Hematopoietic multipotent progenitor cell (in vitro differentiated cells): ENCODE data around the gene PSME2. TPM values are rescaled to one million over a fixed set of nuclear protein-coding genes. Genes with fewer than 3 reads are reported as not detected.
A peak's percentile ranks its signal among the peaks of the same experiment; 100 is the strongest.

Experiments
- DNase-seq, 3 donors: peaks; one replicate each; pipeline ENCODE4 v3.0.0-alpha.2; 2011 to 2015; ENCODE audit warnings: low read depth in 2 of 3, low spot score in 2 of 3
- total RNA-seq: library from RNA; depleted of rRNA; stranded (reverse); fragments of >200 nt; gene quantifications from one replicate; pipeline ENCODE4 v1.2.3, GENCODE V29; 2012

The PSME2 gene
- total RNA-seq, 1 donor: 38.0 TPM

DNA sequence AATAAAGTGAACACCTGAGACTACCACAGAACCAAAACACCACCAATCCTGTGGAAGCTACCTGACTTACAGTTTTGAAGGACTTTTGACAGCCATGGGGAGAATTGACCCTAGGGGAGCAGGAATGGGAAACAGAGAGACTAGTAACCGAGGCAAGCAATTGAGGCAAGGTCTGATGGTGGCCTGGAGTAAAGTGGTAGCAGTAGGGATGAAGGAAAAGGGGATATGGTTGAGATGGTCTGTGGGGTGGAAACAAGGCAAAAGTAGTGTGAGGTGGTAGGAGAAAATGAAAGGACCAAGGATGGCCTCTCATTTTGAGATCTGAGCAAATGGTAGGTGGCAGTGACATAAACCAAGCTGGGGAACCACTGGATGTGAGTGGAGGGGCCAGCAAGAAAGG is 10.4 kb upstream of the PSME2 start:
- no peak for DNase-seq

DNA sequence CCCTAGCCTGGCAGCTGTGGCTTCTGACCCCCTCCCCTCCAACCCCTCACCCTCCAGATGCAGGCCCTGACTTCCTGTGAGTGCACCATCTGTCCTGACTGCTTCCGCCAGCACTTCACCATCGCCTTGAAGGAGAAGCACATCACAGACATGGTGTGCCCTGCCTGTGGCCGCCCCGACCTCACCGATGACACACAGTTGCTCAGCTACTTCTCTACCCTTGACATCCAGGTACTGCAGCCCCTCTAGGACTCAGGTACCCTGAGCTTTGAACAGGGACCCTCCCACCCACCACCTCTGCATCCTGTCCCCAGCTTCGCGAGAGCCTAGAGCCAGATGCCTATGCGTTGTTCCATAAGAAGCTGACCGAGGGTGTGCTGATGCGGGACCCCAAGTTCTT is 8.7 kb upstream of the PSME2 start:
- DNase-seq: no peak

DNA sequence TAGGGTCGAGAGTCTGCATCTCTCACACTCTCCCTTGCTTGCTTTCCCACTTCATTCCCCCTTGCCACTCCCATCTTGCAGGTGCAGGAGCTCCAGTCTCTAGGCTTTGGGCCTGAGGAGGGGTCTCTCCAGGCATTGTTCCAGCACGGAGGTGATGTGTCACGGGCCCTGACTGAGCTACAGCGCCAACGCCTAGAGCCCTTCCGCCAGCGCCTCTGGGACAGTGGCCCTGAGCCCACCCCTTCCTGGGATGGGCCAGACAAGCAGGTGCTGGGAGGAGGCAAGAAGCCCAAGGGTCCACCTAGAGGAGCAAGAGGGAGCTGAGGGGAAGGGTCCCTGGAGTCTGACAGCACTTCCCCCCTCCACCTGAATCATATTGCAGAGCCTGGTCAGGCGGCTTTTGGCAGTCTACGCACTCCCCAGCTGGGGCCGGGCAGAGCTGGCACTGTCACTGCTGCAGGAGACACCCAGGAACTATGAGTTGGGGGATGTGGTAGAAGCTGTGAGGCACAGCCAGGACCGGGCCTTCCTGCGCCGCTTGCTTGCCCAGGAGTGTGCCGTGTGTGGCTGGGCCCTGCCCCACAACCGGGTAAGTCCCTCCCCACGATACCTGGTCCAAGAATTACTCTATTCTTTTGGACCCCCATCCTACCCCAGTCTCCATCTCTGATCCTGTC is 5.1 kb upstream of the PSME2 start:
- no peak for DNase-seq

DNA sequence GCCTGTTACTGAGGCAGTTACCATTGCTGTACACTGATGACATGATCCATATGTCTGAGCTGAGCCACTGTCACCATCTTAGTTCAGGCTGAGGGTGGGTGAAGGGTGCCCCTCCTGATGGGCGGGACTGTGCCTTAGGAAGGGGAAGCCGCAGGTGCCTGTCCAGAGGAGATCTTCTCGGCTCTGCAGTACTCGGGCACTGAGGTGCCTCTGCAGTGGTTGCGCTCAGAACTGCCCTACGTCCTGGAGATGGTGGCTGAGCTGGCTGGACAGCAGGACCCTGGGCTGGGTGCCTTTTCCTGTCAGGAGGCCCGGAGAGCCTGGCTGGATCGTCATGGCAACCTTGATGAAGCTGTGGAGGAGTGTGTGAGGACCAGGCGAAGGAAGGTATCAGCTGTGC is 4.6 kb upstream of the PSME2 start:
- DNase-seq: no peak

DNA sequence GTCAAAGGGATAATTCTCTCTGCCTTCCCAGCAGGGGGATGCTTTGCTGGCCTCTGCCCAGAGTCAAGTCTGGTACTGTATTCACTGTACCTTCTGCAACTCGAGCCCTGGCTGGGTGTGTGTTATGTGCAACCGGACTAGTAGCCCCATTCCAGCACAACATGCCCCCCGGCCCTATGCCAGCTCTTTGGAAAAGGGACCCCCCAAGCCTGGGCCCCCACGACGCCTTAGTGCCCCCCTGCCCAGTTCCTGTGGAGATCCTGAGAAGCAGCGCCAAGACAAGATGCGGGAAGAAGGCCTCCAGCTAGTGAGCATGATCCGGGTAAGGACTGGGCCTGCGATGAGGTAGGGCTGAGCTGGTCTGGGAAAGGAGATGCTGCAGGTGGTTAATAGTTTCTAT is 4.2 kb upstream of the PSME2 start:
- no peak for DNase-seq

DNA sequence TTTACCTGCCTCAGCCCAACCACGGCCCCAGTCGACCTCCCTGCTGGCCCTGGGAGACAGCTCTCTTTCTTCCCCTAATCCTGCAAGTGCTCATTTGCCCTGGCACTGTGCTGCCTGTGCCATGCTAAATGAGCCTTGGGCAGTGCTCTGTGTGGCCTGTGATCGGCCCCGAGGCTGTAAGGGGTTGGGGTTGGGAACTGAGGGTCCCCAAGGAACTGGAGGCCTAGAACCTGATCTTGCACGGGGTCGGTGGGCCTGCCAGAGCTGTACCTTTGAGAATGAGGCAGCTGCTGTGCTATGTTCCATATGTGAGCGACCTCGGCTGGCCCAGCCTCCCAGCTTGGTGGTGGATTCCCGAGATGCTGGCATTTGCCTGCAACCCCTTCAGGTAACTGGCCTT is 3.7 kb upstream of the PSME2 start:
- DNase-seq: no peak

DNA sequence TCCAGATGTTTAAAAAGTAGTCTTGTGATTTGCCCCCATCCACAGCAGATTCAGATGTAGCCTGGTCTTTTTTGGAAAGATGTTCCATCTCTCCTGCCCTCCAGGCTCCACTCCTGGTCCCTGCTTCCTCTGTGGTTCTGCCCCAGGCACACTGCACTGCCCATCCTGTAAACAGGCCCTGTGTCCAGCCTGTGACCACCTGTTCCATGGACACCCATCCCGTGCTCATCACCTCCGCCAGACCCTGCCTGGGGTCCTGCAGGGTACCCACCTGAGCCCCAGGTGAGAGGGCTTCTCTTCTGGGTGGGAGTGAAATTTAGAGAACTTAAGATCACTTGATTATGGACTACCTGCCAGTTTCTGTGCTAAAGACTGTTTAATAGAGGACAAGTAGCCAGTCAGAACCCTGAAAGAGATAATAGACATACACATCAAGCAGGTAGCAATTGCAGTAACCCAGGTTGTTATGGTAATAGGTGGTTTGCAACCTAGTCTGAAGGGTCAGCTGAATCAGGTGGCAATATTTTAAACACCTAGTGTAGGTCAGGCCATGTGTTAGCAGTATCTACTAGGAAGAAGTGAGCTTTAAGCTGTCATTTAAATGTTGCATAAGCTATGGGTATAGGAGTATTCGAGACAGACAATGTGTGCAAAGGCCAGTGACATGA is 3.0 kb upstream of the PSME2 start:
- no peak for DNase-seq

DNA sequence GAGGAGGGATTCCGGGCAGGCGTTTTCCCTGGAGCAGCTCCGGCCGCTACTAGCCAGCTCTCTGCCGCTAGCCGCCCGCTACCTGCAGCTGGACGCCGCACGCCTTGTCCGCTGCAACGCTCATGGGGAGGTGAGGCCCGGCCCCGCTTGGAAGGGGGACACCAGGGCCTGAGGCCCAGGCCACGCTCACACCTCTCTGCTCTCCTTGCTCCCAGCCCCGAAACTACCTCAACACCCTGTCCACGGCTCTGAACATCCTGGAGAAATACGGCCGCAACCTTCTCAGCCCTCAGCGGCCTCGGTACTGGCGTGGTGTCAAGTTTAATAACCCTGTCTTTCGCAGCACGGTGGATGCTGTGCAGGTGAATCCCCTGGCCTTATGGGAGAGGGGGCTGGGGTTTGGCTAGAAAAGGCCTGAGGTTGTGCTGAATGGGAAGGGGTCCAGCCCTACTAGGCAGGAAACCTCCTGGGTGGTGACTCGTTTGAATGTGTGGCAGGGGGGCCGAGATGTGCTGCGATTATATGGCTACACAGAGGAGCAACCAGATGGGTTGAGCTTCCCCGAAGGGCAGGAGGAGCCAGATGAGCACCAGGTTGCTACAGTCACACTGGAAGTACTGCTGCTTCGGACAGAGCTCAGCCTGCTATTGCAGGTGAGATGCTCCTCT is 1.5 kb upstream of the PSME2 start:
- DNase-seq: no peak

DNA sequence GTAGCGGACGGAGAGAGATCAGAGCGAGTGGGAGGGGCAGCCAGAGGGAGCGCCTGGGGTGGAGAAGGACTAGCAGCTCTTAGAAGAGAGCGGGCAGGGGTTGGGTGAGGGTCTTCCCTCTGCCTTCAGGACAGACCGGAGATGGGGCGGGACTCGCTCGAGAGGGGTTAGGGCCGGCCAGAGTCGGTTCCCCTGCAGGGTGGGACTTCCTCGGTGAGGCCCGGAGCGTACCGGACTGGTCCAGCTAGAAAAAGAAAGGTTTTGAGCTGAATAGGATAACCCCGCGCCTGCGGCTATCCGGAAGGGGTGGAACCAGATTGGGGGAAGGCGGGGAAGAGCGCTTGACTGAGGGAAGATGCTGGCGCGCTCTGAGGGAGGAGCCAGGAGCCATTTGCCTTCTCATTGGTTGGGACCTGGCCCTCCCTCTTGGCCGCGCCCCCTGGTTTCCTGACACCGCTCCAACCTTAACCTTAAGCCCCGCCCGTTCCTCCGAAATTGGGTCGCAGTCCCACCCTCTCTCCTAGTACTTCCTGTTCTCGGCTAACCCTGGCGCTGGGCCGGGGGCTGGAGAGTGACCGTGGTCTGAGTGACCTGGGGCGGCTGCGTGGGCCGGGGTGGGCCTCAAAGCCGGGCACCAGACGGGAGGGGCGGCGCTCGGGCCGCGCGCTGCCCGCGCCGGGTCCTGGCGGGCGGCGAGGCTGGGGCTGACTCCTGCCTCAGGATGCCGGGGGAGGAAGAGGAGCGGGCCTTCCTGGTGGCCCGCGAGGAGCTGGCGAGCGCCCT is 759 bp upstream of the PSME2 start, which contains the start of gene RNF31:
Gene RNF31, plus strand, starts transcription at position 521 of the 783 bp plus-strand sequence. Its CDS starts 201 bp downstream, at position 722.
- peak; percentile 86 to 99 (median 99) for DNase-seq

DNA sequence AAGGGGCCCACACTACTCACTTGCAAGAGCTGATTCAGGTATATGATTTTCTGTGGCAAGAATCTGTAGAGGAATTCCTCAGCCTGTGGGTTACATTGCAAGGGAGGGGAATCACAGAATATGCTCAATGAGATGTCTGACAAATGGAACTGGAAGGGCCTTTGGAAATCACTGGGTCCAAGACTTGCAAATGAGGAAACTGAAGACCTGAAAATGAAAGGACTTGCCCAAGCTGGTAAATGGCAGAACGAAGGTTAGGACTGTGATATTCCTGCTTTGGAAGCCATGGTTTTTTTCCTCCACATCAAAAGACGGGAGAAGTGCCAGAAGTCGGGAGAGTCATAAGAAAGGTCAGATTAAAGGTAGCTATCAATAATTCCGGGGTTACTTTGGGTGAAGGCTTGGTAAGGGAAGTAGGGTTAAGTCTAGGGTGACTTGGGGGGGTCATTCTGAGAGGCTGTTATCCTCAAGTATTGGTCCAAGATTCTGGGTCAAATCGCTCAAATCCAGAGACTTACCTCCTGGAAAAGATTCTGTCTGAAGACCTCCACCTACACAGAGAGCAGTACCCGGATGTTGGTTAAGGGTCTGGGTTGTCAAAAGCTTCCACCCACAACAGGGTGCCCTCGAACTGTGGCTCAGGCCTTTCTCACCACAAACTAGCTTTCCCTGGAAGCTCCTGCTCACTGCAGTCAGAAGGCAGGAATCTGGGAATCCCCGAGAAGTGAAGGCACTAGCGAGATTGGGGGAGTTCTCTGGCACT is 539 bp downstream of the PSME2 start:
- DNase-seq: no peak

DNA sequence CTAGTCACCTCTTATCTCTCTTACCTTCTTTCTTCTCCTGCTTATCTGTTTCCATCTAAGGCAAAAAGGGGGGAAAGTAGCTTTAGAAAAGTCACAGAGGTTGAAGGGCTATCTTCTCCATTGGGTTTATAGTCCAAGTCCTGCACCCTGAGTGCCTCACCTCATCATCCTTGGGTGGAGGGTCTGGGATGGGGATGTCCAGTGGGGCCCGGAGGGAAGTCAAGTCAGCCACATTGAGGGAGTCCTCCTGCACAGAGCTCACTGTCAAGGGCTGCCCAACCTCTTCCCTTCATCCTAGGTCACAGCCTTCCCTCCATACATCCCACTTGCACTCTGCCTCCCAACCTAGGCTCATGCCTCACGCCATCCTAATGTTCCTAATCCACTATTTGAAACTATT is 1.2 kb downstream of the PSME2 start:
- DNase-seq: no peak

DNA sequence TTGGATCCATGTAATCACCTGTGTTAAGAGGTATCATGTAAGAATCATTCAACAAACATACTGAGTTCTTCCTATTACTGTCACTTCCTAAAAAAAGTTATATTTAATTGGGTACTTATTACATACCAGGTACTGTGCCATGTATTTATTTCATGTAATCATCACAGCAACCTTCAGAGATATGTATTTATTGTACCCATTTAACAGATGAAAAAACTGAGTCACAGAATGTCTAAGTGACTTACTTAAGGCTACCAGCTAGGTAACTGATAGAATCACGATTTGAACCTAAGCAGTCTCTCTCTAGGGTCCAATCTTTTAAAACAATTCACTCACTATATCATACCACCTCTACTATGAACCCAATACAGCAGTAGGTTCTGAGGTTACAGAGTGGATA is 2.0 kb downstream of the PSME2 start:
- DNase-seq: no peak

DNA sequence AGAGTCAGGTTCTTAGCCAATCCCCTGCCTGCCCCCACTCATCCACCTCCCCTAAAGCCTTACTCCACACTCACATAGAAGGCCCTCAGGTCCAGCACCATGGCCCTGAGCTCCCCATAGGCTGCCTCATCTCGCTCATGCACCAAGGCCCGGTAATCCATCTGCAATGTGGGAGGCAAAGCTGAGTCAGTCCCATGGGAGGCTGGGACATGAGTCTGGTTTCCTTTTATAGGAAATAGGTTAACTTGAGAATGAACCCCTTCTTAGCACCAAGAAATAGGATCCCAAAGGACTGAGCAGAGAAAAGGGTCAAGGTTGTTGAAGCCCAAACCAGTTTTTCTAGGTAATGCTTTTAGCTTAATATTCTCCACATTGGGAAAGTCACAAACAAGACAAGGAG is 2.9 kb downstream of the PSME2 start:
- no peak for DNase-seq

DNA sequence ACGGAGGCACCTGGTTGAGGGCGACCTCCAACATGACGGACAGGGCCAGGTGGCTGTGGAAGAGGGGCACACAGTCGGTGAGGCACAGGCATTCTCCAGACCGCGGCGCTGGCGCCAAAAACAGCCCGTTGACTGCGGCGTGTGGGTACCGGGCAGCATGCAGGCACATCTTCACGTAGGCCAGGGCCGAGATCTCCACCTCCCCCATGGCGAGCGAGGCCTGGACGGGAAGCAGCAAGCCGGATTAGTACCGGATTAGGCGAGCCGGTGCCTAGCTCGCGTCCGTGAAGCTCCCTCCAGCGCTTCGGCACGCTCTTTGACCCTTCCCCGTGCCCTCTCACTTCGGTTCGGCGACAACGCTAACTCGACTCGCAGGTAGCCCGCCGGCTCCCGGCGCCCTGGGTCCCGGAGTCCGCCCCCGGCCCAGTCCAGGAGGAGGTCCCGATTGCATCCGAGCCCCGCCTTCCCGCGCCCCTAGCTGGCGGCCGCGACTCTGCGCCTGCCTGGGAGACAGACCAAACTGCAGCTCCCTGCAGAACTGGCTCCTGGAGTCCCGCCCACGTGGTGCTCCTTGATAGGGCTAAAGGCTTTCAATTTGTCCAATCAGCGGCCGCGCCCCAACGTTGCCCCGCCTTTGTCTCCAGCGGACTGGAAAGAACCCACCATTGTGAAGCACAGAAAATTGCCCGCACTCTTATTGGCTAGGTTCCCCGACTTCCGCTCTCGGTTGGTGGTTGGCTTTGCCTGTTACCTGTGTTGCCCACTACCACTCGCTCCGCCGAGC is 5.1 kb downstream of the PSME2 start, which contains the start of gene EMC9:
Gene EMC9, minus strand, starts transcription at position 495 of the 784 bp plus-strand sequence. Its CDS starts 287 bp downstream, at position 208.
- DNase-seq: peak; percentile 97 to 100 (median 99)

DNA sequence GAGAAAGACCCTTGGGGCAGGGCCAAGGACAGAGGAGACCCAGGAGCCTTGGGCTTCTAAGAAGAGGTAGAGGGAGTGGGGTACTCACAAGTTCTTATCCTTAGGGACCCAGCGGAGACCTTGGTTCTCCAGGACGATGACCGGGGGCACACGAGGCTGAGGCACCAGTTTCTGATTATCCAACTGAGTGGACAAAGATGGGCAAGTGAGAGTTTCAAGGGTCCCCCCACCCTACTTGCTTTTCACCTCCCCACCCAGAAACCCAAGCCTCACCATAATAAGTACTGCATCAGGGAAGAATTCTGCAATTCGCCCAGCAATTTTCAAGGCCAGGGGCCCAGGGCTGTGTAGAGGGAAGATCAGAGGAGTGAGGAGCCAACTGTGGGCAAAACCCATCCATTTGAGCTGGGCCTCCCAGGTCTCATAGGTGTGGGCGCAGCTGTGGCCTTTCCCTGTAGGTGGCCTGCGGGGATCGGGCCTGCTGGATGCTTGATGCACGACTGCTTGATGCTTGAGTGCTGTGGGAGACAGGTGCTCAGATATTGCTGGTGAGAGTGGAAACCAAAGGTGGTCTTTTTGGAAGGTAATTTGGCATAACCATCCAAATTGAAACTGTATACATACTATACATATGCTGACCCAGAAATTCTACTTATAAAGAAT is 7.0 kb downstream of the PSME2 start:
- no peak for DNase-seq

DNA sequence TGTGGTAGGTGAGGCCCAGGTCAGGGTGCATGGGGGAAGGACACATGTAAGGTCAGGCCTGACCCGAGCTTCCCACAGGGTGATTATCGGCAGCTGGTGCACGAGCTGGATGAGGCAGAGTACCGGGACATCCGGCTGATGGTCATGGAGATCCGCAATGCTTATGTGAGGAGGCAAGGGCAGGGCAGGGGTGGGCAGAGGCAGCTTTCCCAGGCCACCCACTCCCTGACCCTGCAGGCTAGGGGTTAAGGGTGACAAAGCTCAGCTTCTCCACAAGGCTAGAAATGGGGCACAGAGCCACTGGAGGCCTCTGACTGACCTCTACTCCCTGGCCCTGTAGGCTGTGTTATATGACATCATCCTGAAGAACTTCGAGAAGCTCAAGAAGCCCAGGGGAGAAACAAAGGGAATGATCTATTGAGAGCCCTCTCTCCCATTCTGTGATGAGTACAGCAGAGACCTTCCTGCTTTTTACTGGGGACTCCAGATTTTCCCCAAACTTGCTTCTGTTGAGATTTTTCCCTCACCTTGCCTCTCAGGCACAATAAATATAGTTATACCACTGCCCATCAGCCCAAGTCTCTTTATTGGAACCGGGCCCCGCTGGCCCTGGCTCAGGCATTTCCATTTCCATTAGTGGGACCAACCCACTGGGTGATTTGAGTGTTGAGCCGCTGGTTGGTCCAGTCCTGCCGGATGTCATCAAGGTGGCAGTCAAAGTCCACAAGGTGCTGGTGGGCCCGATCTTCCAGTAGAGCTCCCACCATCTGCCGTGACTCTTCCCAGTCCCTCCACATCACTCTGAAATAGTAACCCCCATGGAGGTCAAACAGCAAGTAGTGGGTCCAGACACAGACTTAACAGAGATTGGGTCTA is 7.8 kb downstream of the PSME2 start:
- DNase-seq: no peak

DNA sequence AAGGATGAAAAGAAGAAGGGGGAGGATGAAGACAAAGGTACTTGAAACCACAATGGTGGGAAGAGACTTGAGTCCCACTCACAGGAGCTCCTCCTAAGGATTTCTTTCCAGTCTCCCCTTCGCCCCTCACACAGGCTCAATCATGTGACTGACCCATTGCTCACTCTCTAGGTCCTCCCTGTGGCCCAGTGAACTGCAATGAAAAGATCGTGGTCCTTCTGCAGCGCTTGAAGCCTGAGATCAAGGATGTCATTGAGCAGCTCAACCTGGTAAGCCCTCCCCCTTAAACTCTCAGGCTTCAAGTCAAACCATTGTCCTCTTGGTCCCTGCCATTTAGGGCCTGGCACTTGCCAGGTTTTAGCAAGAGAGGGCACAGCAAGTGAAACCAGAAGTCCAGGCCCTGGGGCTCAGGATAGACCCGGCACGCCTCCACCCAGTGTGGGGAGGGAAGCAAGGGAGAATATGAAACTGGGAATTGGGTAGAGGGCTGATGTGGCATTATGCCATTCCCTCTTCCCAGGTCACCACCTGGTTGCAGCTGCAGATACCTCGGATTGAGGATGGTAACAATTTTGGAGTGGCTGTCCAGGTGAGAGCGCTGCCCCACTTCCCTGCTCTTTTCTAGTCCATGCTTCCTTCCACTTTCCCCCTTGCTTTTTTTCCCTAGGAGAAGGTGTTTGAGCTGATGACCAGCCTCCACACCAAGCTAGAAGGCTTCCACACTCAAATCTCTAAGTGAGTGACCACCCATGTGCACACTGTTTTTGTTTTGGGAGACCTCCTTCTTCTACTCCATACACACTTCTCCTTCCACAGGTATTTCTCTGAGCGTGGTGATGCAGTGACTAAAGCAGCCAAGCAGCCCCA is 8.6 kb downstream of the PSME2 start:
- no peak for DNase-seq
